ENCODE results near the gene CTNS. TPM values are rescaled to one million over a fixed set of nuclear protein-coding genes. Genes with fewer than 3 reads are reported as not detected.

Gene CTNS
- total and polyA plus RNA-seq, 2 of the 13 experiments (the other 11 are each of a cell fraction or from before 2014, with no cell fraction given), result 9.5 to 13.7 TPM

- TF ChIP-seq ZBTB44 (CRISPR knock-in tag; IDR thresholded peaks at IDR 0.05) (no peak), REPIN1 (CRISPR knock-in tag; IDR thresholded peaks at IDR 0.05; ENCODE audit: borderline replicate concordance, low read depth) (no peak), NFYB (CRISPR knock-in tag; IDR thresholded peaks at IDR 0.05) (no peak), ZNF20 (CRISPR knock-in tag; IDR thresholded peaks at IDR 0.05) (no peak), SNAPC5 (CRISPR knock-in tag; IDR thresholded peaks at IDR 0.05; ENCODE audit: borderline replicate concordance) (no peak), HNF4A (CRISPR knock-in tag; IDR thresholded peaks at IDR 0.05) (no peak), MXD3 (CRISPR knock-in tag; IDR thresholded peaks at IDR 0.05) (no peak)
These were observed 19.8 kb downstream of the CTNS start (continued) for GRCh38 chr17:3656353-3656752.

- CTCF ChIA-PET (ENCODE audit: low intra/inter-chr PET ratio, low total read pairs), result no interaction called here
- WGBS (ENCODE audit: low lambda C conversion rate), result 92% methylated on average over 11 of the region's 16 CpGs
- POLR2A ChIA-PET, result interaction anchor here (2.0 to 3.4 kb wide), 3 partner anchors 11 to 21 kb away, joined by 6 to 13 read pairs (median 12); partner anchors contain the start of genes CTNS, SHPK and TAX1BP3
- Histone ChIP-seq H3K9me3 (ENCODE audit: low read length) (no peaks in the 10 kb centered on the region), H3K9ac (ENCODE audit: insufficient read depth, low read depth, low read length) (no peak overlapping the region), H3K79me2 (ENCODE audit: insufficient read depth, low read length) (no peaks in the 10 kb centered on the region), H3K4me2 (ENCODE audit: low read depth, low read length) (no peak overlapping the region), H3K4me3 (replicated peaks in 1 of 3; ENCODE audit: insufficient read depth in 1 of 3, low read depth in 2 of 3, low read length in 3 of 3) (no peak overlapping the region), H2AFZ (ENCODE audit: low read length) (no peak overlapping the region), H3K4me1 (ENCODE audit: insufficient read depth, low read length) (peaks cover 19% of the 10 kb centered on the region), H3K36me3 (replicated peaks in 1 of 2; ENCODE audit: control insufficient read depth in 1 of 2, insufficient read depth in 2 of 2, low read length in 2 of 2) (no peaks in the 10 kb centered on the region; a peak in 1 of 5 replicates), H3K27me3 (ENCODE audit: control insufficient read depth in 1 of 2, insufficient read depth in 2 of 2, low read length in 2 of 2) (no peaks in the 10 kb centered on the region), H3K27ac (ENCODE audit: extremely low read length, insufficient read depth, low read length) (no peak overlapping the region), H4K20me1 (ENCODE audit: insufficient read depth, low read length) (no peaks in the 10 kb centered on the region)
- intact Hi-C loops (cut with micrococcal nuclease; ENCODE audit: unreplicated experiment), result no loop called here
- ATAC-seq, result no peak
- no peak for DNase-seq (ENCODE audit: low spot score)
- FAIRE-seq, result no peak
- in situ Hi-C loops (cut with HindIII; ENCODE audit: extremely low pct_ligation_motif_present, low pct_unique_long_range_greater_than_20kb), result no loop called here
- BruUV-seq (replicated peaks), result no TSS peak
- TF ChIP-seq AHDC1 (CRISPR knock-in tag; IDR thresholded peaks at IDR 0.05; ENCODE audit: borderline replicate concordance) (no peak), POLR2A (IDR thresholded peaks at IDR 0.05; ENCODE audit: insufficient read depth in 1 of 2, low read depth in 2 of 2, low read length in 2 of 2) (peak in 1 of 2 experiments; percentile 12; a peak in 1 of 4 replicates), TARDBP (CRISPR knock-in tag; IDR thresholded peaks at IDR 0.05) (no peak), TP53 (CRISPR knock-in tag; conservative IDR thresholded peaks at IDR 0.05) (no peak), TEAD3 (CRISPR knock-in tag; optimal IDR thresholded peaks at IDR 0.05; ENCODE audit: borderline replicate concordance) (no peak), GMEB1 (CRISPR knock-in tag; IDR thresholded peaks at IDR 0.05; ENCODE audit: borderline replicate concordance) (no peak)
These were observed 20.4 kb downstream of the CTNS start for GRCh38 chr17:3656755-3657587.

Measured in HepG2 (cell line).